IPS DF 6.9 (cell line): ENCODE data around the gene NFATC2.

Source experiments
- DNase-seq: peaks from one replicate; pipeline ENCODE4 v3.0.0-alpha.2; 2013; ENCODE audit warnings: low read depth, low spot score
- H3K27ac ChIP-seq: one replicate; pipeline ENCODE4 v1.5.1; 2013; ENCODE audit warnings: low read length, control low read depth
- H3K27me3 ChIP-seq: 2 replicates; pipeline ENCODE4 v1.6.1; 2013; ENCODE audit warnings: mild to moderate bottlenecking, low read length; ENCODE audit not compliant: control insufficient read depth, insufficient read depth
- H3K36me3 ChIP-seq: 2 replicates; pipeline ENCODE4 v1.6.1; 2013; ENCODE audit warnings: low read length; ENCODE audit not compliant: control insufficient read depth, insufficient read depth
- H3K4me1 ChIP-seq: 2 replicates; pipeline ENCODE4 v1.6.1; 2013; ENCODE audit warnings: low read length; ENCODE audit not compliant: control insufficient read depth, insufficient read depth
- H3K4me3 ChIP-seq: 2 replicates; pipeline ENCODE4 v1.5.1; 2013; ENCODE audit warnings: mild to moderate bottlenecking, low read length
- H3K9me3 ChIP-seq: 2 replicates; pipeline ENCODE4 v1.6.1; 2013; ENCODE audit warnings: low read length, inconsistent platforms; ENCODE audit not compliant: control insufficient read depth, insufficient read depth
- WGBS: extraction: QIAGEN DNeasy Blood & Tissue Kit; methylation state at CpG from one replicate; pipeline ENCODE4 v1.1.7; 2013; ENCODE audit warnings: mixed read lengths, missing lambda C conversion rate; ENCODE audit not compliant: insufficient read length, insufficient coverage; 5-methylcytosine and 5-hydroxymethylcytosine counted together

The NFATC2 gene

GRCh38 chr20:51507216-51508036 lies 35.1 kb downstream of the NFATC2 start:
- no peaks in the 10 kb centered on the region for H3K4me1 ChIP-seq
- no CpG with 5 or more reads among the region's 19 CpGs for WGBS
- no peak overlapping the region for H3K27ac ChIP-seq
- H3K9me3 ChIP-seq = no peaks in the 10 kb centered on the region
- H3K4me3 ChIP-seq = no peak overlapping the region
- H3K27me3 ChIP-seq = no peaks in the 10 kb centered on the region
- H3K36me3 ChIP-seq = no peaks in the 10 kb centered on the region
- DNase-seq = no peak

- Histone ChIP-seq H3K4me3 (no peak overlapping the region), H3K9me3 (no peaks in the 10 kb centered on the region), H3K4me1 (no peaks in the 10 kb centered on the region), H3K27me3 (no peaks in the 10 kb centered on the region), H3K36me3 (no peaks in the 10 kb centered on the region), H3K27ac (no peak overlapping the region)
- no CpG with 5 or more reads among the region's 18 CpGs for WGBS
- DNase-seq = no peak
Measured at GRCh38 chr20:51506527-51507215, 35.8 kb downstream of the NFATC2 start.

- DNase-seq = no peak
- H3K36me3 ChIP-seq = no peaks in the 10 kb centered on the region
- no peaks in the 10 kb centered on the region for H3K4me1 ChIP-seq
- H3K27me3 ChIP-seq = no peaks in the 10 kb centered on the region
- no peaks in the 10 kb centered on the region for H3K9me3 ChIP-seq
- H3K4me3 ChIP-seq = no peak overlapping the region
- no CpG with 5 or more reads among the region's 12 CpGs for WGBS
- no peak overlapping the region for H3K27ac ChIP-seq
Measured at GRCh38 chr20:51505566-51505965, 37.0 kb downstream of the NFATC2 start.

GRCh38 chr20:51503376-51503775 lies 39.1 kb downstream of the NFATC2 start:
- DNase-seq = no peak
- Histone ChIP-seq H3K4me1 (no peaks in the 10 kb centered on the region), H3K4me3 (no peak overlapping the region), H3K27ac (no peak overlapping the region), H3K36me3 (no peaks in the 10 kb centered on the region), H3K9me3 (no peaks in the 10 kb centered on the region), H3K27me3 (no peaks in the 10 kb centered on the region)
- WGBS = no CpG with 5 or more reads among the region's 4 CpGs

- H3K27me3 ChIP-seq = no peaks in the 10 kb centered on the region
- no peaks in the 10 kb centered on the region for H3K4me1 ChIP-seq
- no CpG with 5 or more reads among the region's 1 CpG for whole genome bisulfite sequencing
- no peak for DNase-seq
- no peak overlapping the region for H3K27ac ChIP-seq
- no peaks in the 10 kb centered on the region for H3K9me3 ChIP-seq
- H3K36me3 ChIP-seq = no peaks in the 10 kb centered on the region
- H3K4me3 ChIP-seq = no peak overlapping the region
Measured at GRCh38 chr20:51500936-51501335, 41.6 kb downstream of the NFATC2 start.

GRCh38 chr20:51500311-51500710 lies 42.2 kb downstream of the NFATC2 start:
- H3K36me3 ChIP-seq = no peaks in the 10 kb centered on the region
- H3K27ac ChIP-seq = no peak overlapping the region
- no peak for DNase-seq
- no peaks in the 10 kb centered on the region for H3K9me3 ChIP-seq
- no peak overlapping the region for H3K4me3 ChIP-seq
- no peaks in the 10 kb centered on the region for H3K27me3 ChIP-seq
- WGBS = no CpG with 5 or more reads among the region's 3 CpGs
- no peaks in the 10 kb centered on the region for H3K4me1 ChIP-seq

GRCh38 chr20:51498765-51499540 lies 43.6 kb downstream of the NFATC2 start:
- Histone ChIP-seq H3K9me3 (no peaks in the 10 kb centered on the region), H3K36me3 (no peaks in the 10 kb centered on the region), H3K27me3 (no peaks in the 10 kb centered on the region), H3K4me1 (no peaks in the 10 kb centered on the region), H3K4me3 (no peak overlapping the region), H3K27ac (no peak overlapping the region)
- no peak for DNase-seq
- WGBS = no CpG with 5 or more reads among the region's 11 CpGs

- DNase-seq = no peak
- Histone ChIP-seq H3K27ac (no peak overlapping the region), H3K36me3 (no peaks in the 10 kb centered on the region), H3K4me1 (no peaks in the 10 kb centered on the region), H3K9me3 (no peaks in the 10 kb centered on the region), H3K4me3 (no peak overlapping the region), H3K27me3 (no peaks in the 10 kb centered on the region)
- WGBS = no CpG with 5 or more reads among the region's 21 CpGs
Measured at GRCh38 chr20:51497542-51498467, 44.7 kb downstream of the NFATC2 start.

GRCh38 chr20:51496964-51497363 lies 45.6 kb downstream of the NFATC2 start:
- Histone ChIP-seq H3K4me3 (no peak overlapping the region), H3K36me3 (no peaks in the 10 kb centered on the region), H3K27me3 (no peaks in the 10 kb centered on the region), H3K27ac (no peak overlapping the region), H3K4me1 (peaks cover under 1% of the 10 kb centered on the region; the same call in 1 of the 2 replicates), H3K9me3 (no peaks in the 10 kb centered on the region)
- WGBS = no CpG with 5 or more reads among the region's 7 CpGs
- no peak for DNase-seq
